Stimulated activated CD4-positive, alpha-beta T cell treated with anti-CD3 and anti-CD28 coated beads, Interleukin-1b, Interleukin-23, amount 100 ng/mL, for 24 hours (primary cell): ENCODE measurements around the gene SAMD8.

Experiments
- DNase-seq, 4 experiments: peaks; one replicate each; pipeline ENCODE4 v3.0.0-alpha.2; 2020; ENCODE audit warnings: low read depth in 4 of 4, low spot score in 1 of 4

SAMD8 gene

GRCh38 chr10:75084834-75085384, 26.5 kb upstream of the SAMD8 start:
- no peak for DNase-seq

- no peak for DNase-seq
Observed at GRCh38 chr10:75086278-75086934, 25.1 kb upstream of the SAMD8 start.

GRCh38 chr10:75088640-75089039, 22.8 kb upstream of the SAMD8 start:
- no peak for DNase-seq

- DNase-seq, result no peak
Observed at GRCh38 chr10:75089634-75090033, 21.8 kb upstream of the SAMD8 start.

- DNase-seq, result no peak
Observed at GRCh38 chr10:75091146-75091545, 20.3 kb upstream of the SAMD8 start.

- no peak for DNase-seq
Observed at GRCh38 chr10:75094465-75094864, 17.0 kb upstream of the SAMD8 start.

- no peak for DNase-seq
Observed at GRCh38 chr10:75095631-75096030, 15.8 kb upstream of the SAMD8 start.

GRCh38 chr10:75096749-75097148, 14.7 kb upstream of the SAMD8 start:
- no peak for DNase-seq

- no peak for DNase-seq
Observed at GRCh38 chr10:75097666-75098285, 13.7 kb upstream of the SAMD8 start.

GRCh38 chr10:75098902-75099673, 12.4 kb upstream of the SAMD8 start:
- no peak for DNase-seq

- peak; percentile 69 to 77 (median 75) for DNase-seq
Observed at GRCh38 chr10:75099952-75100763, 11.3 kb upstream of the SAMD8 start.

GRCh38 chr10:75100764-75101291, 10.6 kb upstream of the SAMD8 start:
- DNase-seq, result no peak

GRCh38 chr10:75101416-75102251, 9.8 kb upstream of the SAMD8 start:
- DNase-seq, result no peak

GRCh38 chr10:75102830-75103673, 8.4 kb upstream of the SAMD8 start:
- DNase-seq, result no peak

- no peak for DNase-seq
Observed at GRCh38 chr10:75103881-75104686, 7.4 kb upstream of the SAMD8 start.

- DNase-seq, result no peak
Observed at GRCh38 chr10:75104842-75105241, 6.6 kb upstream of the SAMD8 start.

GRCh38 chr10:75105576-75106197, 5.8 kb upstream of the SAMD8 start:
- DNase-seq, result no peak

GRCh38 chr10:75106242-75106641, 5.2 kb upstream of the SAMD8 start:
- no peak for DNase-seq
